ENCODE data around the gene SUN5. TPM values are rescaled to one million over a fixed set of nuclear protein-coding genes. Genes with fewer than 3 reads are reported as not detected.
"Not testable (repeated sequence)": the region's sequence is repeated elsewhere in the genome, so short reads cannot be mapped to it uniquely, and the experiment has no call there.

The SUN5 gene
- polyA plus RNA-seq, 2 of the 4 experiments (the other 2 are of a cell fraction) = not detected

- TF ChIP-seq PBX3 (IDR thresholded peaks at IDR 0.05) (no peak), ZFP36 (IDR thresholded peaks at IDR 0.05; ENCODE audit: borderline replicate concordance, partially characterized antibody) (no peak)
Observed at GRCh38 chr20:33053291-33054106, 49.3 kb upstream of the SUN5 start, which contains the start of gene BPIFB3 (continued).

GRCh38 chr20:33051333-33051732, 47.1 kb upstream of the SUN5 start:
- CTCF ChIA-PET = interaction anchor here (0.9 to 1.6 kb wide), 3 partner anchors 9 to 45 kb away, joined by 3 read pairs; no protein-coding TSS in a partner anchor
- no peak for FAIRE-seq
- WGBS (ENCODE audit: missing lambda C conversion rate) = 75% methylated on average over 4 of the region's 4 CpGs

GRCh38 chr20:33046412-33046811, 42.2 kb upstream of the SUN5 start:
- no peak for ATAC-seq
- H3K4me1 ChIP-seq = no peaks in the 10 kb centered on the region
- CTCF ChIA-PET = no interaction called here

More at GRCh38 chr20:33051333-33051732, 47.1 kb upstream of the SUN5 start:
- Histone ChIP-seq H3K4me2 (no peak overlapping the region), H3K4me1 (no peaks in the 10 kb centered on the region), H3K27ac (no peak overlapping the region), H3K9me3 (no peaks in the 10 kb centered on the region), H3K4me3 (no peak overlapping the region)
- no peak for ATAC-seq
- DNase-seq (ENCODE audit: low read depth in 1 of 2, low spot score in 1 of 2) = no peak
- TF ChIP-seq KDM5A (IDR thresholded peaks at IDR 0.05) = no peak
- TF ChIP-seq SMC3 (IDR thresholded peaks at IDR 0.05) = no peak
- no peak for TF ChIP-seq REST (IDR thresholded peaks at IDR 0.05)
- TF ChIP-seq HOXA7 (CRISPR knock-in tag; IDR thresholded peaks at IDR 0.05) = no peak
- POLR2A ChIA-PET = no interaction called here

GRCh38 chr20:33045129-33045721, 41.0 kb upstream of the SUN5 start:
- CTCF ChIA-PET; H3K27ac ChIP-seq; DNase-seq (ENCODE audit: low read depth in 1 of 2, low spot score in 1 of 2); H3K4me3 ChIP-seq; H3K9me3 ChIP-seq; H3K4me2 ChIP-seq; POLR2A ChIA-PET; FAIRE-seq; H3K4me1 ChIP-seq; ATAC-seq: not testable (repeated sequence)
- 49% methylated on average over 15 of the region's 15 CpGs for WGBS (ENCODE audit: missing lambda C conversion rate)

More at GRCh38 chr20:33046412-33046811, 42.2 kb upstream of the SUN5 start:
- DNase-seq (ENCODE audit: low read depth in 1 of 2, low spot score in 1 of 2) = no peak
- no peak for FAIRE-seq
- 25% methylated on average over 3 of the region's 3 CpGs for WGBS (ENCODE audit: missing lambda C conversion rate)
- POLR2A ChIA-PET = no interaction called here
- no peak for TF ChIP-seq RFX5 (IDR thresholded peaks at IDR 0.05)
- TF ChIP-seq GATA3 (IDR thresholded peaks at IDR 0.05; ENCODE audit: borderline replicate concordance) = no peak
- no peak for TF ChIP-seq ZFP36 (IDR thresholded peaks at IDR 0.05; ENCODE audit: borderline replicate concordance, partially characterized antibody)
- no peak for TF ChIP-seq RARB (CRISPR knock-in tag; IDR thresholded peaks at IDR 0.05)
- no peak for TF ChIP-seq PHF8 (IDR thresholded peaks at IDR 0.05; ENCODE audit: borderline replicate concordance, low read depth)
- TF ChIP-seq MAFK (IDR thresholded peaks at IDR 0.05; ENCODE audit: partially characterized antibody) = no peak
- TF ChIP-seq HEYL (CRISPR knock-in tag; IDR thresholded peaks at IDR 0.05) = no peak
- TF ChIP-seq RCOR1 (IDR thresholded peaks at IDR 0.05; ENCODE audit: low read depth, low read length) = no peak
- H3K4me2 ChIP-seq = no peak overlapping the region
- H3K27ac ChIP-seq = no peak overlapping the region
- no peak overlapping the region for H3K4me3 ChIP-seq
- H3K9me3 ChIP-seq = no peaks in the 10 kb centered on the region

Measured in A549 (cell line).